HG03354 (cell line): ENCODE measurements around the gene XRCC2.

Experiments
- ATAC-seq: cut with Tn5 transposase; IDR thresholded peaks from one replicate; pipeline ENCODE4 v1.9.1; 2021; ENCODE audit warnings: mild to moderate bottlenecking; ENCODE audit not compliant: unreplicated experiment, poor library complexity, severe bottlenecking

XRCC2 gene

DNA sequence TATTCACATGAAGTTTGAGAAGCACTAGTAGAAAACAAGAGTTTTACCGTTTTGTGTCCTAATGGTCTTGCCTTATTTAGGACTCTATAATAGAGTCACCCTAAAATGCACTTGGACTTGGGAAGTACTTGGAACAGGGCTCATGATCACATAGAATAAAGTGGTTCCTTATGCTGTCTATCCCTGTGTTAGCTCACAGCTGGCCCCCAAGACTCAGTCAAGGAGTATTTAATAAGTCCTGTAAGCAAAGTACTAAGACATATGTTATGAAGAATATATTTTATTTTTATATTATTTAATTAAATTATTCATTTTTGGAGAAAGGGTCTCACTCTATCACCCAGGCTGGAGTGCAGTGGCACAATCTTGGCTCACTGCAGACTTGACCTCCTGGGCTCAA lies 54.5 kb downstream of the XRCC2 start:
- ATAC-seq = no peak

DNA sequence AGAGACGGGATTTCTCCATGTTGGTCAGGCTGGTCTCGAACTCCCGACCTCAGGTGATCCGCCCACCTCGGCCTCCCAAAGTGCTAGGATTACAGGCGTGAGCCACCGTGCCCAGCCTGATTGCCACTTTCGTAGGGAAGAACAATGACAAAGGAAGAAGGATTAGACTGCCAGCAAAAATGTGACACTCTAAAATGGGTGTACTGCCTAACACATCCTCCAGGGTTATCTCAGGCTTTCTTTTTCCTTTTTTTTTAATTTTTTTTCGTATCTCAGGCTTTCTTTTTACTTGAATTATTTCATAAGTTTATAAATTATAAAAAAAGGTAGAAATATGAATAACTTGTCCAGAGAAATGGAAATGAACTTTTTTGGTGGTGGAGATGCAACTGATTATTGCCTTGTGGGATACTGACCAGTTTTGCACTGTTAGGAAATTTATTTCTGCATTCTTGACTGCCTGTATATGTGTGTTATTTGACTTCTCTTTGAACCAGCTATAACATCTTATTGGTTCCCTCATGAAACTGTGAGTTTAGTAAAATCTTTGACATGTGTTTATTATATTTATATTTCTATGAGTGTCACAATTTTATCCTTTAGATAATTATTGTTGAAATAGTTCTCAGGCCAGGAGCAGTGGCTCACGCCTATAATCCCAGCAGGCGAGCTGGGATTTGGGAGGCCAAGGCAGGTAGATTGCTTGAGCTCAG lies 56.8 kb downstream of the XRCC2 start:
- no peak for ATAC-seq

DNA sequence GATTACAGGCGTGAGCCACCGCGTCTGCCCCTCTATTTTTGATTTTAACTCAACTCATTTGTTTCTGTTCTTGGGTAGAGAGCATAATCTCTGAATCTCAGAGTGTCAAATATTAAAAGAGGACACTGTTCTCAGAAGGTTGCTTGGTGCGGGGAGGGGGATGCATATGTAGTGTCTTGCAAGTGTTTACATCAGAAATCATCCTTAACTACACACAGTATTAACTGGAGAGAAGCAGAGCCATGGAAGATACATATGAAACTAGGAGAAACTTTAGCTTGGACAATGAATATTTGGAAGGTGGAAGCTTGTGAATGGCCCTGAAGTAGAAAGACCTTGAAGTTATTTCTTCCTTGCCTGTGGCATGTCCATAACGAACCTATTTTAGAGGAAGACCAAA lies 57.5 kb downstream of the XRCC2 start:
- no peak for ATAC-seq

DNA sequence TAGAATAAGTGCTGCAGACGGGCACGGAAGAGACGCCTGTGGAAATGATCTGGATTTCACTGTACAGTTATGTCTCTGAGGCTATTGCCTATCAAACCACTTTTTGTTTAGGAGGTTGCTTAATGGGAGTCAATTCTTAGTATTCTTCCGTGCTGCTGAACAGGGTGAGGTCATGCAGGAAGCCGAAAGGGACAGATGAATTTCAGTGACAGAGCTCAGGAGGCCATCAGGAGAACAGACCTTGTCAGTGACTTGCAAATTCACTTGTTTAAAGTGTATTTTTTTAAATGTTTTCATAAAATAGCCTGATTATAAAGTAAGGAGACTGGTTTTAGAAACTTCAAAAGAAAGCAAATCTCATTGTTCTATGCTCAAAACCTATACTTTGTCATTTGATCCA lies 58.9 kb downstream of the XRCC2 start:
- no peak for ATAC-seq

- no peak for ATAC-seq
Observed at GRCh38 chr7:152615031-152615741, 60.8 kb downstream of the XRCC2 start.

- no peak for ATAC-seq
Observed at GRCh38 chr7:152608656-152609055, 67.3 kb downstream of the XRCC2 start.

GRCh38 chr7:152608208-152608607 lies 67.7 kb downstream of the XRCC2 start:
- no peak for ATAC-seq

GRCh38 chr7:152607007-152607406 lies 68.9 kb downstream of the XRCC2 start:
- ATAC-seq = no peak

DNA sequence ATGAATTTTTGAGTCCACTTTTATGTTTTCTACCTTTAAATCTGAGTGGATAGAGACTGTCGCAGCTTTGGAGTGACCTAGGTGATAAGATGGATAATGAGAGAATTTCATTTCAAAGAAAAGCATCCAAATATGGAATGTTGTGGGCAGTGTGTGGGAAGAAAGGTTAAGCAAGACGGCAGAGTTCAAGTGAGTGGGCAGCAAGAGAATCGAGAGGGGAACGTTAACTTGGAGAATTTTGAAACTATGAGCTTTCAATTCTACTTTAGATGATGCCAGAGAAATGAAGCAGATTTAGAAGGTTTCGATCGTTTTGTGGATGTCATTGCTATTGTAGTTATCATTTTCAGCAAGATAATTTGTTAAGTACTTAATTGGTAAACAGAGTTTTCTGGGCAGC lies 73.0 kb downstream of the XRCC2 start:
- no peak for ATAC-seq

- ATAC-seq = no peak
Observed at GRCh38 chr7:152601305-152601798, 74.6 kb downstream of the XRCC2 start.

DNA sequence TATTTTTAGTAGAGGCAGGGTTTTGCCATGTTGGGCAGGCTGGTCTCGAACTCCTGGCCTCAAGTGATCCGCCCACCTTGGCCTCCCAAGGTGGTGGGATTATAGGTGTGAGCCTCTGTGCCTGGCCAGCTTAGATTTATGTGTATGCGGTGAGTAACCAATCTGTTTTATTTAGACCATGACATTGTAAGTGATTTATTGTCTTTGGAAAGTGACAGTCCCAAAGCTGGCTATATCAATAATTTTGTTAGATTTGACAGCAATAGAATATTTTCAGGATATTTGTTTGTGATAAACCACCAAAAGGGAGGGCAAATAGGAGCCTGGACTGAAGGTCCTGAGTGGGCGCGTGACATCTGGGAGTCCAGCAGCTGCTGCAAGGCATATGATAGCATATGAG lies 75.7 kb downstream of the XRCC2 start:
- no peak for ATAC-seq

DNA sequence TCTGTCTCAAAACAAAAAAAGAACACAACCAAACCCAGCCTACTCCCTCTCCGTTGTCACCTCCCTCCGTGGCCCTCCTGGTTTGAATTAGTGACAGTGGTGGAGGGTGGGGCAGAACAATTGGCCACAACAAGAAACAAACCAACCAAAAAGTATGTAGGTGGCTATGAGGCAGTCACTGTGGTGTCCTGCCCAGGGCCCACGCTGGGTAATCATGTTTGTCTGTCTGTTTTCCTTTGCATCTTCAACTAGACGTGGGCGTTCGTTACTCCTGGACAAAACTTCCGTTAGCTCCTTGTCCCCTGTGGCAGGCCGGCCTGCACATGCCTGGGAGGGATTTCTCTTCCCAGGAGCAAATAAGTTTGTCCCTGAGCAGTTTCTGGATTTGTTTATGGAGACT lies 78.4 kb downstream of the XRCC2 start:
- no peak for ATAC-seq

DNA sequence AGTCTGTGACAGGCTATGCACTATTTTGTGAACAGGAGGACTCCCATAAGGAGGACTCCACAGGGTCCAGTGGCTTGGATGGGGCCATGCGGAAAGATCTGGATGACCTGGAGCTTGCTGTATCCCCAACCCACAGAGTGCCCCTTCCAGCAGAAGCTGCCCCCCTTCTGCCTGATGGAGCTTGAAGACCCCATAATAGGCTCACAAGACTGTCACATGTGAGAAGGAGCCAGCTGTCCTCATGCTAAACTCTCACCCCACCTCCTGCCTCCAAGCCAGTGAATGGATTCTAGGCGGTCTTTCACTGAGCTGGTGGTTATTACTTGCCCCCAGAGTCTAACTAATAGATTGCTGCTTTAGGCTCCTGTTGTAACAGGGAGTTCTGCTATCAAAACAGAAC lies 79.1 kb downstream of the XRCC2 start:
- no peak for ATAC-seq
